HCT116 (cell line): ENCODE results near the gene CLEC4A.

Experiments
- ELF1 ChIP-seq: IDR thresholded peaks from 2 replicates; pipeline ENCODE4 v1.6.1; 2012; ENCODE audit warnings: low read depth, borderline replicate concordance
- EZH2 ChIP-seq: fragments of 200-600 bp; sonication (generic); IDR thresholded peaks from 2 replicates; pipeline ENCODE4 v1.6.1; 2017; ENCODE audit warnings: antibody characterized with exemption, mixed run types
- TCF7L2 ChIP-seq: IDR thresholded peaks from 2 replicates; pipeline ENCODE4 v1.7.0; 2011; ENCODE audit warnings: borderline replicate concordance, inconsistent platforms; ENCODE audit not compliant: insufficient read depth, insufficient read length; ENCODE audit errors: extremely low read depth
- TF ChIP-seq, protein P1 (sequence below): IDR thresholded peaks from 2 replicates; pipeline ENCODE4 v1.6.1; 2011; ENCODE audit warnings: mild to moderate bottlenecking, low read length, moderate library complexity; ENCODE audit not compliant: insufficient replicate concordance; ENCODE audit errors: extremely low read depth
- TF ChIP-seq, protein P2 (sequence below), 3 experiments: fragments of 200-600 bp in 1 of 3; sonication (generic) in 1 of 3; IDR thresholded peaks in 2 of 3; conservative IDR thresholded peaks in 1 of 3; 2 replicates each; pipeline ENCODE4 v1.5.1; 2012 to 2017; ENCODE audit warnings: low read depth in 2 of 3, low read length in 2 of 3, antibody characterized with exemption in 1 of 3, borderline replicate concordance in 1 of 3, control low read depth in 1 of 3, mild to moderate bottlenecking in 1 of 3, mixed read lengths in 1 of 3, mixed run types in 1 of 3, moderate library complexity in 1 of 3; ENCODE audit not compliant: insufficient read depth in 1 of 3
- TF ChIP-seq, protein P3 (sequence below): IDR thresholded peaks from 2 replicates; pipeline ENCODE4 v1.6.1; 2012

DNA sequence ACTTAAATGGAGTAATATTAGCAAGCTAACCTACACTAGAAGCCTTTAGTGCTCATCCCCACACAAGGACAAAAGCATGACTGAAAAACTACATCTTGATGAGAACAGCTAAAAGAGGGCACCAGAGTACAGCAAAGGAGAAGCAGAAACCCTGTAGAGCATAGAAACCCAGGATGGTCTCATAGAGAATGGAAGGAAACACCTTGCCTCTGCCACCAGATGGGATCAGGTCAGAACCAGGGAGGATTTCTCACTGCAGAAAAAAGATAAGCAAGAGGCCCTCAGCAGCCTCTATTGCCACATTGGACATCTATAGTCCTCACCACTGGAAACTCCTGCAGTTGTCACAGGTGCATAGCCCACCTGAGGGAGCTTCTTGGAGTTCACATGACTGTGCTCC lies 19.8 kb downstream of the CLEC4A start:
- TF ChIP-seq, protein P1, sequence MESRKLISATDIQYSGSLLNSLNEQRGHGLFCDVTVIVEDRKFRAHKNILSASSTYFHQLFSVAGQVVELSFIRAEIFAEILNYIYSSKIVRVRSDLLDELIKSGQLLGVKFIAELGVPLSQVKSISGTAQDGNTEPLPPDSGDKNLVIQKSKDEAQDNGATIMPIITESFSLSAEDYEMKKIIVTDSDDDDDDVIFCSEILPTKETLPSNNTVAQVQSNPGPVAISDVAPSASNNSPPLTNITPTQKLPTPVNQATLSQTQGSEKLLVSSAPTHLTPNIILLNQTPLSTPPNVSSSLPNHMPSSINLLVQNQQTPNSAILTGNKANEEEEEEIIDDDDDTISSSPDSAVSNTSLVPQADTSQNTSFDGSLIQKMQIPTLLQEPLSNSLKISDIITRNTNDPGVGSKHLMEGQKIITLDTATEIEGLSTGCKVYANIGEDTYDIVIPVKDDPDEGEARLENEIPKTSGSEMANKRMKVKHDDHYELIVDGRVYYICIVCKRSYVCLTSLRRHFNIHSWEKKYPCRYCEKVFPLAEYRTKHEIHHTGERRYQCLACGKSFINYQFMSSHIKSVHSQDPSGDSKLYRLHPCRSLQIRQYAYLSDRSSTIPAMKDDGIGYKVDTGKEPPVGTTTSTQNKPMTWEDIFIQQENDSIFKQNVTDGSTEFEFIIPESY = no peak
- TF ChIP-seq, protein P2, sequence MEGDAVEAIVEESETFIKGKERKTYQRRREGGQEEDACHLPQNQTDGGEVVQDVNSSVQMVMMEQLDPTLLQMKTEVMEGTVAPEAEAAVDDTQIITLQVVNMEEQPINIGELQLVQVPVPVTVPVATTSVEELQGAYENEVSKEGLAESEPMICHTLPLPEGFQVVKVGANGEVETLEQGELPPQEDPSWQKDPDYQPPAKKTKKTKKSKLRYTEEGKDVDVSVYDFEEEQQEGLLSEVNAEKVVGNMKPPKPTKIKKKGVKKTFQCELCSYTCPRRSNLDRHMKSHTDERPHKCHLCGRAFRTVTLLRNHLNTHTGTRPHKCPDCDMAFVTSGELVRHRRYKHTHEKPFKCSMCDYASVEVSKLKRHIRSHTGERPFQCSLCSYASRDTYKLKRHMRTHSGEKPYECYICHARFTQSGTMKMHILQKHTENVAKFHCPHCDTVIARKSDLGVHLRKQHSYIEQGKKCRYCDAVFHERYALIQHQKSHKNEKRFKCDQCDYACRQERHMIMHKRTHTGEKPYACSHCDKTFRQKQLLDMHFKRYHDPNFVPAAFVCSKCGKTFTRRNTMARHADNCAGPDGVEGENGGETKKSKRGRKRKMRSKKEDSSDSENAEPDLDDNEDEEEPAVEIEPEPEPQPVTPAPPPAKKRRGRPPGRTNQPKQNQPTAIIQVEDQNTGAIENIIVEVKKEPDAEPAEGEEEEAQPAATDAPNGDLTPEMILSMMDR (IDR thresholded peaks at IDR 0.05 in 2 of 3, conservative IDR thresholded peaks at IDR 0.05 in 1 of 3; ENCODE audit: borderline replicate concordance in 1 of 3, insufficient read depth in 1 of 3, low read depth in 2 of 3, low read length in 2 of 3) = no peak
- TF ChIP-seq TCF7L2 (no peak), ELF1 (no peak), EZH2 (no peak)
- TF ChIP-seq, protein P3, sequence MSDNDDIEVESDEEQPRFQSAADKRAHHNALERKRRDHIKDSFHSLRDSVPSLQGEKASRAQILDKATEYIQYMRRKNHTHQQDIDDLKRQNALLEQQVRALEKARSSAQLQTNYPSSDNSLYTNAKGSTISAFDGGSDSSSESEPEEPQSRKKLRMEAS = no peak
